Astrocyte of the spinal cord (primary cell): ENCODE measurements around the gene SERPINB6.

ENCODE experiments used
- DNase-seq: peaks from one replicate; pipeline ENCODE4 v3.0.0; 2011; ENCODE audit warnings: low read depth, low spot score
- H3K4me3 ChIP-seq: 2 replicates; pipeline ENCODE4 v1.5.1; 2011; ENCODE audit warnings: low read depth, mild to moderate bottlenecking, low read length, moderate library complexity
- in situ Hi-C: cut with HindIII; loops from 2 replicates; pipeline ENCODE4 v1.10.0; 2017; ENCODE audit warnings: low sequenced_read_pairs
- TF ChIP-seq, protein P1 (sequence below): IDR thresholded peaks from 2 replicates; pipeline ENCODE4 v1.5.1; 2012; ENCODE audit warnings: low read depth, mild to moderate bottlenecking, low read length, inconsistent platforms

The SERPINB6 gene

DNA sequence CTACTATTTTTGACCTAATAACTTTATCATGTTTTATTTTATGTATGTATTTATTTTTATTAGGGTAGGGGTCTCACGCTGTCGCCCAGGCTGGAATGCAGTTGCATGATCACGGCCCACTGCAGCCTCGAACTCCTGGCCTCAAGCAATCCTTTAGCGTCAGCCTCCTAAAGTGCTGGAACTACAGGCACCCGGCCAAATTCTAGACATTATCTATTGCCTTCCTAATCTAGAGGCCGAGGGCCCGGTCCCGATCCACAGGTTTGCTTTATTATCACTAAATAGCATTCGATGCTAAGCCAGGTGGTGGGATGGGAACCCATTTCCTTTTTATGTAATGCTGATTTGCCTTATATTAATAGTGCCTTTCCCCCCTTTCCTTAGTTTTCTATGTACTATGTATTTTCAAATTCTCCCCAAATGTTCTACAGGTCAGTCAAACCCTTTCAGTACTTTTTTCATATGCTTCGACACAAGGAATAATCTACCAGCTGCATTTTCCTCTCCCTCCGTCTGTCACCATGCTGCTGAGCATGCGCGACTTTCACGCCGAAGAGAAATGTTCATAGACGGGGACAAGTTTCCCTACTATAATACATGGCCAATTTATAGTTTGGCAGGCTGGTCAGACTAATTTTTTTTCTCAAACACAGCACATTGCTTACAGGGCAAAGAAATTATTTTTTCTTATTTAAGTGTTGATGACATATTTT lies 6.4 kb downstream of the SERPINB6 start:
- in situ Hi-C loops = no loop called here
- no peak for DNase-seq
- TF ChIP-seq, protein P1, sequence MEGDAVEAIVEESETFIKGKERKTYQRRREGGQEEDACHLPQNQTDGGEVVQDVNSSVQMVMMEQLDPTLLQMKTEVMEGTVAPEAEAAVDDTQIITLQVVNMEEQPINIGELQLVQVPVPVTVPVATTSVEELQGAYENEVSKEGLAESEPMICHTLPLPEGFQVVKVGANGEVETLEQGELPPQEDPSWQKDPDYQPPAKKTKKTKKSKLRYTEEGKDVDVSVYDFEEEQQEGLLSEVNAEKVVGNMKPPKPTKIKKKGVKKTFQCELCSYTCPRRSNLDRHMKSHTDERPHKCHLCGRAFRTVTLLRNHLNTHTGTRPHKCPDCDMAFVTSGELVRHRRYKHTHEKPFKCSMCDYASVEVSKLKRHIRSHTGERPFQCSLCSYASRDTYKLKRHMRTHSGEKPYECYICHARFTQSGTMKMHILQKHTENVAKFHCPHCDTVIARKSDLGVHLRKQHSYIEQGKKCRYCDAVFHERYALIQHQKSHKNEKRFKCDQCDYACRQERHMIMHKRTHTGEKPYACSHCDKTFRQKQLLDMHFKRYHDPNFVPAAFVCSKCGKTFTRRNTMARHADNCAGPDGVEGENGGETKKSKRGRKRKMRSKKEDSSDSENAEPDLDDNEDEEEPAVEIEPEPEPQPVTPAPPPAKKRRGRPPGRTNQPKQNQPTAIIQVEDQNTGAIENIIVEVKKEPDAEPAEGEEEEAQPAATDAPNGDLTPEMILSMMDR = no peak
- no peak overlapping the region for H3K4me3 ChIP-seq

DNA sequence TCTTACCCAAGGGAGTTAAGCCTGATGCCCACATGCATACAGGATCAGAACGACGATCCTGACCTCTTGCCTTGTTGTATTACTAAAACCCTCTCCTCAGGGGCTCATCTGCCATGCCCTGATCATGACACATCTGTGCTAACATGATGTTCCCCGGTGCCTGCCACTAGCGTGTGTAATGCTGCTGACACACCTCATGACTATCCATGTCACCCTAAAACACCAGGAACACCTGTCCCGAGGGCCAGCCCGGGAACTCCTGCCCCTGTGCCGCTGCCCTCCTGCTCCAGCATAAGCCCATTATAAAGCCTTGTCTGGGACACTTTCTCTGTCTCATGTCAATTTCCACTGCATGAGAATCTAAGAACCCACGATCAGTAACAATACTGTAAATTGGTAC lies 7.6 kb downstream of the SERPINB6 start:
- no peak for DNase-seq
- no peak overlapping the region for H3K4me3 ChIP-seq
- TF ChIP-seq, protein P1 = no peak
- in situ Hi-C loops = no loop called here

DNA sequence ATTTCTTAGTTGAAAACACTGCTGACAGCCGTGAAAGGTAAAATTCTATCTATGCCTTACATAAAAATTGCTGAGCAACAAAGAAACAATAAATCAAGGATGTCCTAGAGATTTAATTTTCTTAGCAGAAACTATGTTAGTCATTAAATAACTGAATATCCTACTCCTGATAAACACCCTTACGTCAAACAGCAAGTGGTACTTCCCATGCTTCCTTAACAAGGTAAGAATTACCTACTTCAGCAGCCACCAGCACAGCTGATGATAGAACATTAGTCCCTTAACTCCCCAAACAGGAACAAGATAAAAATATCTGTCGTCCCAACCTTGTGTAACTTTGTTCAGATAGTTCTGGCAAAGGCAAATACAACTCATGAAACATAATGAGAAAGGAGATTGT lies 8.7 kb downstream of the SERPINB6 start:
- H3K4me3 ChIP-seq = no peak overlapping the region
- TF ChIP-seq, protein P1 = no peak
- in situ Hi-C loops = no loop called here
- DNase-seq = no peak

DNA sequence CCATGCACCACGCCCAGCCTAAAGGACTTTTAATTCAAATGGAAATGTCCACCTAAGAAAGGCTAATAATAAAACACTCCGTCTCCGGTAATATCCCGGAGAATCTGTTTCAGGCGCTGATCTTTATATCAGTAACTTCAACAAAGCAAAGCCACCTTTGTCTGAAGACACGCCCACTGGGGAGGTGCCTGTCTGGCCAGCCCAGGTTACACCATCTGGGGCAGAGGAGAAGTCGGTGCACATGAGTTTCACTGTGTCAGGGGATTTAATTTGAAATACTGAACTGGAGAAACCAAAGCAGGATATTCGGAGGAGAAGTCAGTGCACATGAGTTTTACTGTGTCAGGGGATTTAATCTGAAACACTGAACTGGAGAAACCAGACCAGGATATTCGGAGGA lies 9.4 kb downstream of the SERPINB6 start:
- no peak overlapping the region for H3K4me3 ChIP-seq
- TF ChIP-seq, protein P1 = no peak
- in situ Hi-C loops = no loop called here
- DNase-seq = no peak

DNA sequence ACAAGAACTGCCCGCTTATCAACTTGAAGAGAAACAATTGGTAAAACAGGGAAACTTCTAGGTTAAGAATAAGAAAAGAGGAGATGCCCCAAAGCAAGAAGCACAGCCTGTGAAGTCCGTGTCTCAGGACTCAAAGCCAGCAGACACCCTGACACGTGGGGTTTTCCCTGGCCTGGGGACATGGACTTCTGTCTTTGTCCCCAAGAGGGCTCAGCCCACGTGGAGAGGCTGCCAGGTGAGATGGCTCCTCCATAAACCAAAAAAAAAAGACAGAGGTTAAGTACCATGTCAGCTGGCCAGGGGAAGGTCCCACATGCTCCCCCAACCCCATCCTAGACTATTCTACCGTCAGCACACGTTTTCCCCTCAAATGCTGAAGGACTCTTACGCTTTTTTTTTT lies 9.9 kb downstream of the SERPINB6 start:
- no peak overlapping the region for H3K4me3 ChIP-seq
- in situ Hi-C loops = no loop called here
- TF ChIP-seq, protein P1 = no peak
- DNase-seq = no peak

DNA sequence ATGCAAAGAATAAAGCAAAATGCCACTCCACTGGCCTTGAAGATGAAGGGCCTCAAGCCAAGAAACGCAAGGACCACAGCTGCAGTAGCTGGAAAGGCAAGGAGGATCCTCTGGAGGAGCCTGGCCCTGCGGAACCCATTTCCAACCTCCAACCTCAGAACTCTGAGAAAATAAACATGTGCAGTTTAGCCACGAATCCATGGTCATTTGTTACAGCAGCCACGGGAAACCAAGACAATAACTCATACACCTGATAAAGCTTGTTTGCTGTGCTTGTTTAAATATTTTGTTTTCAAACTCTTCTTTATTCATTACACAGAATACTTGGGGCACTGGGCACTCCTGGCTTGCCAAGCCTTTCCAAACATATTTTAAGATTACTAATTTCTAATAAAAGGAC lies 10.4 kb downstream of the SERPINB6 start:
- DNase-seq = no peak

More for the DNA sequence above, 10.4 kb downstream of the SERPINB6 start:
- in situ Hi-C loops = no loop called here
- TF ChIP-seq, protein P1 = no peak
- no peak overlapping the region for H3K4me3 ChIP-seq
